C4-2B (cell line): ENCODE data around the gene FGD5.

Experiments
- ZFX ChIP-seq: fragments of 450-650 bp; IDR thresholded peaks from 2 replicates; pipeline ENCODE4 v1.6.1; 2017
- TF ChIP-seq, protein P1 (sequence below): fragments of 450-650 bp; conservative IDR thresholded peaks from 2 replicates; pipeline ENCODE4 v1.5.1; 2017; ENCODE audit warnings: mild to moderate bottlenecking

DNA sequence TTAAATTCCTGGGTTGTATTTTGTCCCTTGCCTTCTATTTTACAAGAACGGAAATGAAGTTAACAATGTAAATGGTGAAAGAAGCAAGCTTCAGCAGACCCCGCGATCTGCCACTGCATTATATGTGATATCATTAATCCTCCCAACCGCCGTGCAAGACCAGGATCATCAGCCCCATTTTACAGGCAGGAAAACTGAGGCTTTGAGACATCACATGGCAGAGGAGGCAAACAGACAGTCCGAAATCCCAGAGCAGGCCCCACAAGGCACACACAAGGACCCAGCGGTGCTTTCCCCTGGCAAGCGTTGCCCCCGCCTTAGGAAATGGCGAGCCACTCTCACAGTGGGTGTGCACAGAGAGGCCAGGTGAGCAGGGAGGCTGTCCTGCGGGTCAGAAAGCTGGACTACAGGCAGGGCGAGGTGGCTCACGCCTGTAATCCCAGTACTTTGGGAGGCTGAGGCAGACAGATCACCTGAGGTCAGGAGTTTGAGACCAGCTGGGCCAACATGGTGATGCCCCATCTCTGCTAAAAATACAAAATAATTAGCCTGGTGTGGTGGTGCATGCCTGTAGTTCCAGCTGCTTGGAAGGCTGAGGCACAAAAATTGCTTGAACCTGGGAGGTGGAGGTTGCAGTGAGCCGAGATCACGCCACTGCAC lies 16.2 kb downstream of the FGD5 start:
- TF ChIP-seq, protein P1, sequence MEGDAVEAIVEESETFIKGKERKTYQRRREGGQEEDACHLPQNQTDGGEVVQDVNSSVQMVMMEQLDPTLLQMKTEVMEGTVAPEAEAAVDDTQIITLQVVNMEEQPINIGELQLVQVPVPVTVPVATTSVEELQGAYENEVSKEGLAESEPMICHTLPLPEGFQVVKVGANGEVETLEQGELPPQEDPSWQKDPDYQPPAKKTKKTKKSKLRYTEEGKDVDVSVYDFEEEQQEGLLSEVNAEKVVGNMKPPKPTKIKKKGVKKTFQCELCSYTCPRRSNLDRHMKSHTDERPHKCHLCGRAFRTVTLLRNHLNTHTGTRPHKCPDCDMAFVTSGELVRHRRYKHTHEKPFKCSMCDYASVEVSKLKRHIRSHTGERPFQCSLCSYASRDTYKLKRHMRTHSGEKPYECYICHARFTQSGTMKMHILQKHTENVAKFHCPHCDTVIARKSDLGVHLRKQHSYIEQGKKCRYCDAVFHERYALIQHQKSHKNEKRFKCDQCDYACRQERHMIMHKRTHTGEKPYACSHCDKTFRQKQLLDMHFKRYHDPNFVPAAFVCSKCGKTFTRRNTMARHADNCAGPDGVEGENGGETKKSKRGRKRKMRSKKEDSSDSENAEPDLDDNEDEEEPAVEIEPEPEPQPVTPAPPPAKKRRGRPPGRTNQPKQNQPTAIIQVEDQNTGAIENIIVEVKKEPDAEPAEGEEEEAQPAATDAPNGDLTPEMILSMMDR = no peak
- no peak for TF ChIP-seq ZFX
